ENCODE data around the gene CASKIN2. TPM values are rescaled to one million over a fixed set of nuclear protein-coding genes. Genes with fewer than 3 reads are reported as not detected.

CASKIN2 gene
- polyA plus RNA-seq, 3 donors = 0.33 TPM; not detected in 2

- intact Hi-C loops (cut with micrococcal nuclease) = no loop called here
- no peaks in the 10 kb centered on the region for H3K36me3 Mint-ChIP-seq
- H3K4me1 Mint-ChIP-seq = no peaks in the 10 kb centered on the region
- Histone ChIP-seq H3K27ac (ENCODE audit: low read depth in 1 of 2, low read length in 2 of 2) (no peak overlapping the region), H3K36me3 (replicated peaks in 1 of 2; ENCODE audit: control insufficient read depth in 1 of 2, insufficient read depth in 2 of 2, low read length in 2 of 2) (no peaks in the 10 kb centered on the region), H2AFZ (ENCODE audit: insufficient read depth, low read depth, low read length, poor library complexity, severe bottlenecking) (no peak overlapping the region), H3K9ac (ENCODE audit: insufficient read depth, low read length, poor library complexity, severe bottlenecking) (no peak overlapping the region), H3K27me3 (ENCODE audit: control insufficient read depth in 2 of 2, insufficient read depth in 2 of 2, low read length in 2 of 2) (no peaks in the 10 kb centered on the region), H3K9me3 (replicated peaks in 1 of 2; ENCODE audit: control insufficient read depth in 1 of 2, insufficient read depth in 1 of 2, low read length in 2 of 2) (no peaks in the 10 kb centered on the region), H3K79me2 (ENCODE audit: insufficient read depth, low read length) (no peaks in the 10 kb centered on the region), H3K4me1 (ENCODE audit: control insufficient read depth in 1 of 2, insufficient read depth in 2 of 2, low read length in 2 of 2) (no peaks in the 10 kb centered on the region), H4K20me1 (ENCODE audit: insufficient read depth, low read length) (no peaks in the 10 kb centered on the region), H3K4me3 (replicated peaks in 1 of 3; ENCODE audit: low read depth in 2 of 3, low read length in 3 of 3) (no peak overlapping the region), H3K4me2 (replicated peaks; ENCODE audit: extremely low read depth, low read length, poor library complexity, severe bottlenecking) (no peak overlapping the region)
- H3K27me3 Mint-ChIP-seq (ENCODE audit: low read depth in 3 of 3) = peaks cover 0 to 5% (median 0%) of the 10 kb centered on the region in 3 donors
- WGBS (ENCODE audit: insufficient coverage) = 95% methylated on average over 9 of the region's 15 CpGs
- DNase-seq = no peak
- H3K4me3 Mint-ChIP-seq = no peak overlapping the region
- TF ChIP-seq, protein P1, sequence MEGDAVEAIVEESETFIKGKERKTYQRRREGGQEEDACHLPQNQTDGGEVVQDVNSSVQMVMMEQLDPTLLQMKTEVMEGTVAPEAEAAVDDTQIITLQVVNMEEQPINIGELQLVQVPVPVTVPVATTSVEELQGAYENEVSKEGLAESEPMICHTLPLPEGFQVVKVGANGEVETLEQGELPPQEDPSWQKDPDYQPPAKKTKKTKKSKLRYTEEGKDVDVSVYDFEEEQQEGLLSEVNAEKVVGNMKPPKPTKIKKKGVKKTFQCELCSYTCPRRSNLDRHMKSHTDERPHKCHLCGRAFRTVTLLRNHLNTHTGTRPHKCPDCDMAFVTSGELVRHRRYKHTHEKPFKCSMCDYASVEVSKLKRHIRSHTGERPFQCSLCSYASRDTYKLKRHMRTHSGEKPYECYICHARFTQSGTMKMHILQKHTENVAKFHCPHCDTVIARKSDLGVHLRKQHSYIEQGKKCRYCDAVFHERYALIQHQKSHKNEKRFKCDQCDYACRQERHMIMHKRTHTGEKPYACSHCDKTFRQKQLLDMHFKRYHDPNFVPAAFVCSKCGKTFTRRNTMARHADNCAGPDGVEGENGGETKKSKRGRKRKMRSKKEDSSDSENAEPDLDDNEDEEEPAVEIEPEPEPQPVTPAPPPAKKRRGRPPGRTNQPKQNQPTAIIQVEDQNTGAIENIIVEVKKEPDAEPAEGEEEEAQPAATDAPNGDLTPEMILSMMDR (IDR thresholded peaks at IDR 0.05) = no peak
- peaks cover 0 to 6% (median 0%) of the 10 kb centered on the region in 7 donors for H3K9me3 Mint-ChIP-seq
- H3K27ac Mint-ChIP-seq = no peak overlapping the region
These were observed 41.9 kb upstream of the CASKIN2 start for GRCh38 chr17:75557075-75557851.

GRCh38 chr17:75555679-75556153 lies 40.4 kb upstream of the CASKIN2 start:
- no peak overlapping the region for H3K9ac ChIP-seq (ENCODE audit: insufficient read depth, low read length, poor library complexity, severe bottlenecking)
- 98% methylated on average over 12 of the region's 21 CpGs for WGBS (ENCODE audit: insufficient coverage)
- no peaks in the 10 kb centered on the region for H3K36me3 Mint-ChIP-seq

More at GRCh38 chr17:75555679-75556153, 40.4 kb upstream of the CASKIN2 start:
- H3K4me2 ChIP-seq (replicated peaks; ENCODE audit: extremely low read depth, low read length, poor library complexity, severe bottlenecking) = no peak overlapping the region
- TF ChIP-seq, protein P1 (IDR thresholded peaks at IDR 0.05) = no peak
- Mint-ChIP-seq H3K27ac (no peak overlapping the region), H3K4me1 (no peaks in the 10 kb centered on the region), H3K27me3 (ENCODE audit: low read depth in 3 of 3) (peaks cover 0 to 2% (median 0%) of the 10 kb centered on the region in 3 donors), H3K9me3 (peaks cover 0 to 6% (median 0%) of the 10 kb centered on the region in 7 donors), H3K4me3 (no peak overlapping the region)
- H3K4me1 ChIP-seq (ENCODE audit: control insufficient read depth in 1 of 2, insufficient read depth in 2 of 2, low read length in 2 of 2) = no peaks in the 10 kb centered on the region
- H3K27me3 ChIP-seq (ENCODE audit: control insufficient read depth in 2 of 2, insufficient read depth in 2 of 2, low read length in 2 of 2) = no peaks in the 10 kb centered on the region
- no peak overlapping the region for H2AFZ ChIP-seq (ENCODE audit: insufficient read depth, low read depth, low read length, poor library complexity, severe bottlenecking)
- no peaks in the 10 kb centered on the region for H3K9me3 ChIP-seq (replicated peaks in 1 of 2; ENCODE audit: control insufficient read depth in 1 of 2, insufficient read depth in 1 of 2, low read length in 2 of 2)
- H3K79me2 ChIP-seq (ENCODE audit: insufficient read depth, low read length) = no peaks in the 10 kb centered on the region
- no peak for DNase-seq
- no peaks in the 10 kb centered on the region for H4K20me1 ChIP-seq (ENCODE audit: insufficient read depth, low read length)
- H3K4me3 ChIP-seq (replicated peaks in 1 of 3; ENCODE audit: low read depth in 2 of 3, low read length in 3 of 3) = no peak overlapping the region
- intact Hi-C loops (cut with micrococcal nuclease) = no loop called here
- no peaks in the 10 kb centered on the region for H3K36me3 ChIP-seq (replicated peaks in 1 of 2; ENCODE audit: control insufficient read depth in 1 of 2, insufficient read depth in 2 of 2, low read length in 2 of 2)
- H3K27ac ChIP-seq (ENCODE audit: low read depth in 1 of 2, low read length in 2 of 2) = no peak overlapping the region

Data from CD14-positive monocyte (primary cell).